Measurements from ENCODE around the gene KCNQ1. TPM values are rescaled to one million over a fixed set of nuclear protein-coding genes. Genes with fewer than 3 reads are reported as not detected.

The KCNQ1 gene
- polyA plus RNA-seq, 1 donor (not counting 4 experiments of a cell fraction or from before 2014, with no cell fraction given) = not detected

DNA sequence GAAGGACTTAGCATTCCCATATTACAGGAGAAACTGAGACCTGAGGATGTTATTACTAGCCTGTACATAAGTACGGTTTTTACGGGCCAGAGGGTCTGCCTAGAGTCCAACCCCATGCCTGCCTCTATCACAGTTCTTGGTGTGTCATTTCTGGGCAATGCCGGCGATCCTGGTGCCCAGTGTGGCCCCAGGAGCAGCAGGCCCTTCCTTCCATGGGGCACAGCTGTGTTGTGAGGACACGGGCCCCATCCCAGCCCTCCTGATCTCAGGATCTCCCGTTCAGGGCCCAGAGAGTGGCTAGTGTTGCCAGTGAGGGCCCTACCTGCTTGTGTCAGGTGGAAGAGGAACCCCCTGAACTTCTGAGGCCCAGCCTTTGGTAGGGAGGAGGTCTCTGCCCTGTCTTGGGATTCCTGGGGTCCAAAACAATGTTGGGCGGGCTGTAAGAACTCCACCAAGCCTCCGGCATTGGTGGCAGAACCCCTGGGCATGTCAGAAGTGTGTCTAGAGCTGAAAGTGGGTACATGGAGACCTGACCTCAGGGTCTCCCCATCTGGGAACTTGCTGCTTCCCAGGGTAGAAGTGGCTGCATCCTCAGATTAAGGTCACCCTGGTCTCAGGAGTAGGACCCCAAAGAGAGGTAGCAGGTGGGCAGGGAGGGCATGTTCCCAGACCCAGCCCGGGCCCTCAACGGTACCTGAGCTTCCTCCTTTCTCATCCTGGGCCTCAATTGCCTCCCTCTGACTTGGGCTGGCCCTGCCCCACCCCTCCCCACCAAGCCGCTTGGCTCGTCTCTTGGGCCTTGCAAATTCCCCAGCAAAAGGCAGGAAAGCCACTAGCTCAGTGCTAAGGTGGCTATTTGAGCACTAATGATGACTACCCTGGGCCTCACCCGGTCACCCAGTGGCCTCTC, 329.6 kb downstream of the KCNQ1 start:
- no peak for DNase-seq (ENCODE audit: low read depth, low spot score)
- Histone ChIP-seq H3K4me2 (ENCODE audit: control insufficient read depth, extremely low read depth, insufficient read depth, low read depth, low read length) (no peak overlapping the region), H3K4me3 (ENCODE audit: control insufficient read depth in 2 of 3, extremely low read depth in 1 of 3, insufficient read depth in 2 of 3, low read depth in 1 of 3, low read length in 3 of 3) (no peak overlapping the region), H3K27me3 (ENCODE audit: control insufficient read depth, extremely low read depth, insufficient read depth, low read length) (peaks cover 26% of the 10 kb centered on the region), H3K9ac (ENCODE audit: control insufficient read depth, extremely low read depth, insufficient read depth, low read length) (no peak overlapping the region), H3K4me1 (ENCODE audit: control insufficient read depth, extremely low read depth, insufficient read depth, low read length) (peaks cover 12% of the 10 kb centered on the region), H3K79me2 (ENCODE audit: control insufficient read depth, insufficient read depth, low read length) (no peaks in the 10 kb centered on the region), H3K36me3 (ENCODE audit: control insufficient read depth in 2 of 2, extremely low read depth in 1 of 2, insufficient read depth in 2 of 2, low read length in 2 of 2) (no peaks in the 10 kb centered on the region), H3K27ac (ENCODE audit: control insufficient read depth, insufficient read depth, low read length) (no peak overlapping the region), H4K20me1 (ENCODE audit: control insufficient read depth, extremely low read depth, insufficient read depth, low read length) (no peaks in the 10 kb centered on the region), H3K9me1 (ENCODE audit: control insufficient read depth, extremely low read depth, insufficient read depth, low read length) (no peaks in the 10 kb centered on the region), H3K9me3 (ENCODE audit: control insufficient read depth, low read depth, low read length) (no peaks in the 10 kb centered on the region), H2AFZ (ENCODE audit: control insufficient read depth, low read length) (no peak overlapping the region)
- TF ChIP-seq EZH2 (IDR thresholded peaks at IDR 0.05; ENCODE audit: low read length) = no peak
- TF ChIP-seq, protein P1, sequence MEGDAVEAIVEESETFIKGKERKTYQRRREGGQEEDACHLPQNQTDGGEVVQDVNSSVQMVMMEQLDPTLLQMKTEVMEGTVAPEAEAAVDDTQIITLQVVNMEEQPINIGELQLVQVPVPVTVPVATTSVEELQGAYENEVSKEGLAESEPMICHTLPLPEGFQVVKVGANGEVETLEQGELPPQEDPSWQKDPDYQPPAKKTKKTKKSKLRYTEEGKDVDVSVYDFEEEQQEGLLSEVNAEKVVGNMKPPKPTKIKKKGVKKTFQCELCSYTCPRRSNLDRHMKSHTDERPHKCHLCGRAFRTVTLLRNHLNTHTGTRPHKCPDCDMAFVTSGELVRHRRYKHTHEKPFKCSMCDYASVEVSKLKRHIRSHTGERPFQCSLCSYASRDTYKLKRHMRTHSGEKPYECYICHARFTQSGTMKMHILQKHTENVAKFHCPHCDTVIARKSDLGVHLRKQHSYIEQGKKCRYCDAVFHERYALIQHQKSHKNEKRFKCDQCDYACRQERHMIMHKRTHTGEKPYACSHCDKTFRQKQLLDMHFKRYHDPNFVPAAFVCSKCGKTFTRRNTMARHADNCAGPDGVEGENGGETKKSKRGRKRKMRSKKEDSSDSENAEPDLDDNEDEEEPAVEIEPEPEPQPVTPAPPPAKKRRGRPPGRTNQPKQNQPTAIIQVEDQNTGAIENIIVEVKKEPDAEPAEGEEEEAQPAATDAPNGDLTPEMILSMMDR (optimal IDR thresholded peaks at IDR 0.05 in 1 of 3, IDR thresholded peaks at IDR 0.05 in 1 of 3, conservative IDR thresholded peaks at IDR 0.05 in 1 of 3; ENCODE audit: extremely low read depth in 1 of 3, insufficient read depth in 2 of 3, low read length in 3 of 3) = no peak
- FAIRE-seq = no peak
- dilution Hi-C loops (cut with MboI; ENCODE audit: extremely low pct_ligation_motif_present, low sequenced_read_pairs) = no loop called here

DNA sequence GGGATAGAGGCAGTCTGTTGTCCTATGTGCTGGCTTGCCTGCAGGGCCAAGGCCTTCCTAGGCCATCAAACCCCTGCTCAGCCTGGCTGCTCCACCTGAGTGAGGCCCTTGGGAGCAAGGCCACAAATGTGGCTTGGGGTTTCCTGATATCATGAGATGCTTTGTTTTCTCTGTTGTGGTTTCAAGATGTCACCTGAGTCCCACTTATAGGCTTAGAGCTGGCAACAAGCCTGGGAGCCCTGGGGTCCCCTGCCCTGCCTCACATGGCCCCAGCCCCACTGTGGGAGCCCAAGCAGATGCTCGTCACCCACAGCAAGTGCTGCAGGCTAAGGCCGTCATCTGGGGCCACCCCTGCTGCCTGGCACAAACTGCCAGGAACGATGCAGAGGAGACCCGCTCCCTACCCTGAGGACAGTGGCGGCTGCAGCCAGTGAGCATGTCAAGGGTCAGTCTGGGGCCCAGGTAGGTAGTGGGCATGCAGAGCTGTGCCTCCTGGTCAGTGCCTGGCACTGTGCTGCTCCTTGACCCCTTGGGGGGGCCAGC, 330.3 kb downstream of the KCNQ1 start:
- Histone ChIP-seq H3K9me3 (ENCODE audit: control insufficient read depth, low read depth, low read length) (no peaks in the 10 kb centered on the region), H3K79me2 (ENCODE audit: control insufficient read depth, insufficient read depth, low read length) (no peaks in the 10 kb centered on the region), H2AFZ (ENCODE audit: control insufficient read depth, low read length) (no peak overlapping the region), H3K9ac (ENCODE audit: control insufficient read depth, extremely low read depth, insufficient read depth, low read length) (no peak overlapping the region), H3K4me3 (ENCODE audit: control insufficient read depth in 2 of 3, extremely low read depth in 1 of 3, insufficient read depth in 2 of 3, low read depth in 1 of 3, low read length in 3 of 3) (no peak overlapping the region), H3K27ac (ENCODE audit: control insufficient read depth, insufficient read depth, low read length) (no peak overlapping the region), H3K4me2 (ENCODE audit: control insufficient read depth, extremely low read depth, insufficient read depth, low read depth, low read length) (no peak overlapping the region), H3K36me3 (ENCODE audit: control insufficient read depth in 2 of 2, extremely low read depth in 1 of 2, insufficient read depth in 2 of 2, low read length in 2 of 2) (no peaks in the 10 kb centered on the region), H3K27me3 (ENCODE audit: control insufficient read depth, extremely low read depth, insufficient read depth, low read length) (peaks cover 32% of the 10 kb centered on the region), H3K4me1 (ENCODE audit: control insufficient read depth, extremely low read depth, insufficient read depth, low read length) (peaks cover 12% of the 10 kb centered on the region), H4K20me1 (ENCODE audit: control insufficient read depth, extremely low read depth, insufficient read depth, low read length) (no peaks in the 10 kb centered on the region), H3K9me1 (ENCODE audit: control insufficient read depth, extremely low read depth, insufficient read depth, low read length) (no peaks in the 10 kb centered on the region)
- DNase-seq (ENCODE audit: low read depth, low spot score) = no peak
- dilution Hi-C loops (cut with MboI; ENCODE audit: extremely low pct_ligation_motif_present, low sequenced_read_pairs) = no loop called here
- FAIRE-seq = no peak
- no peak for TF ChIP-seq EZH2 (IDR thresholded peaks at IDR 0.05; ENCODE audit: low read length)
- TF ChIP-seq, protein P1 (optimal IDR thresholded peaks at IDR 0.05 in 1 of 3, IDR thresholded peaks at IDR 0.05 in 1 of 3, conservative IDR thresholded peaks at IDR 0.05 in 1 of 3; ENCODE audit: extremely low read depth in 1 of 3, insufficient read depth in 2 of 3, low read length in 3 of 3) = no peak

Data from keratinocyte (primary cell).